Stimulated activated CD8-positive, alpha-beta memory T cell treated with anti-CD3 and anti-CD28 coated beads, Interleukin-12 subunit alpha, Interleukin-12 subunit beta, amount 100 ng/mL, for 1 hour (primary cell): ENCODE data around the gene SLC46A2.

Source experiments
- DNase-seq: peaks from one replicate; pipeline ENCODE4 v3.0.0-alpha.2; 2020; ENCODE audit warnings: low read depth

SLC46A2 gene

GRCh38 chr9:112890106-112891081 lies at the start of gene SLC46A2:
TSS of gene SLC46A2 (minus strand) at chr9:112890876. CDS start at chr9:112890681, 195 bp downstream.
- DNase-seq: no peak

- no peak for DNase-seq
Observed at GRCh38 chr9:112939418-112939817, 48.7 kb upstream of the SLC46A2 start.

- DNase-seq: no peak
Observed at GRCh38 chr9:112933696-112934095, 43.0 kb upstream of the SLC46A2 start.

- no peak for DNase-seq
Observed at GRCh38 chr9:112925058-112925641, 34.5 kb upstream of the SLC46A2 start.

GRCh38 chr9:112921549-112921948 lies 30.9 kb upstream of the SLC46A2 start:
- DNase-seq: no peak

GRCh38 chr9:112917987-112918362 lies 27.3 kb upstream of the SLC46A2 start:
- DNase-seq: no peak

- DNase-seq: no peak
Observed at GRCh38 chr9:112917047-112917986, 26.6 kb upstream of the SLC46A2 start.

GRCh38 chr9:112914524-112914923 lies 23.8 kb upstream of the SLC46A2 start:
- DNase-seq: no peak

- DNase-seq: no peak
Observed at GRCh38 chr9:112913326-112913725, 22.6 kb upstream of the SLC46A2 start.

- no peak for DNase-seq
Observed at GRCh38 chr9:112912636-112913035, 22.0 kb upstream of the SLC46A2 start.

GRCh38 chr9:112911736-112912135 lies 21.1 kb upstream of the SLC46A2 start:
- DNase-seq: no peak

- no peak for DNase-seq
Observed at GRCh38 chr9:112905084-112905483, 14.4 kb upstream of the SLC46A2 start.

GRCh38 chr9:112900901-112901300 lies 10.2 kb upstream of the SLC46A2 start:
- no peak for DNase-seq

- no peak for DNase-seq
Observed at GRCh38 chr9:112900488-112900887, 9.8 kb upstream of the SLC46A2 start.

- no peak for DNase-seq
Observed at GRCh38 chr9:112898872-112899311, 8.2 kb upstream of the SLC46A2 start.

- no peak for DNase-seq
Observed at GRCh38 chr9:112896131-112896530, 5.5 kb upstream of the SLC46A2 start.

- DNase-seq: no peak
Observed at GRCh38 chr9:112894699-112895098, 4.0 kb upstream of the SLC46A2 start.

GRCh38 chr9:112894041-112894440 lies 3.4 kb upstream of the SLC46A2 start:
- DNase-seq: no peak

- no peak for DNase-seq
Observed at GRCh38 chr9:112892981-112893380, 2.3 kb upstream of the SLC46A2 start.

- no peak for DNase-seq
Observed at GRCh38 chr9:112891521-112891920, 845 bp upstream of the SLC46A2 start.

- no peak for DNase-seq
Observed at GRCh38 chr9:112887381-112887780, 3.3 kb downstream of the SLC46A2 start.

- no peak for DNase-seq
Observed at GRCh38 chr9:112886351-112886750, 4.3 kb downstream of the SLC46A2 start.
